Omental fat pad (tissue), 4 donors: ENCODE results near the gene TAAR8. TPM values are rescaled to one million over a fixed set of nuclear protein-coding genes. Genes with fewer than 3 reads are reported as not detected.

Source experiments
- ATAC-seq: fragments of 150-250 bp; one replicate; pipeline ENCODE4 v1.9.1; 2016; ENCODE audit warnings: mild to moderate bottlenecking, moderate library complexity; ENCODE audit not compliant: low FRiP score
- DNase-seq: peaks from one replicate; pipeline ENCODE4 v3.0.0-alpha.2; 2019; ENCODE audit warnings: low spot score
- CTCF ChIP-seq, 3 donors: fragments of 450-650 bp; IDR thresholded peaks; one replicate each; pipeline ENCODE4 v1.5.1; 2016 to 2017; ENCODE audit warnings: antibody characterized with exemption in 3 of 3, mild to moderate bottlenecking in 3 of 3, moderate library complexity in 2 of 3
- total RNA-seq, 4 donors: library from RNA; depleted of rRNA; stranded (reverse); fragments of >200 nt; gene quantifications; one replicate each; pipeline ENCODE4 v1.1.0, GENCODE V29; 2016

TAAR8 gene
- total RNA-seq, 4 donors from 2014 or later = not detected

GRCh38 chr6:132568611-132569010 is 16.1 kb downstream of the TAAR8 start:
- no peak for TF ChIP-seq CTCF (IDR thresholded peaks at IDR 0.05)
- no peak for DNase-seq
- ATAC-seq = no peak

- DNase-seq (no peak), ATAC-seq (no peak)
- no peak for TF ChIP-seq CTCF (IDR thresholded peaks at IDR 0.05)
Measured at GRCh38 chr6:132569170-132569569, 16.7 kb downstream of the TAAR8 start.

DNA sequence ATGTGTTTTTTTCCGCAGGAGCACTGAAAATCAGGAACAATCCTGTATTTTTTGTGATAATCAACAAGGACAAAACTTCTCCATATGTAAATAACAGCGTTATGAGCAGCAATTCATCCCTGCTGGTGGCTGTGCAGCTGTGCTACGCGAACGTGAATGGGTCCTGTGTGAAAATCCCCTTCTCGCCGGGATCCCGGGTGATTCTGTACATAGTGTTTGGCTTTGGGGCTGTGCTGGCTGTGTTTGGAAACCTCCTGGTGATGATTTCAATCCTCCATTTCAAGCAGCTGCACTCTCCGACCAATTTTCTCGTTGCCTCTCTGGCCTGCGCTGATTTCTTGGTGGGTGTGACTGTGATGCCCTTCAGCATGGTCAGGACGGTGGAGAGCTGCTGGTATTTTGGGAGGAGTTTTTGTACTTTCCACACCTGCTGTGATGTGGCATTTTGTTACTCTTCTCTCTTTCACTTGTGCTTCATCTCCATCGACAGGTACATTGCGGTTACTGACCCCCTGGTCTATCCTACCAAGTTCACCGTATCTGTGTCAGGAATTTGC is 17.8 kb downstream of the TAAR8 start, which contains the start of gene TAAR6:
Gene TAAR6, plus strand, starts transcription at position 102 of the 557 bp plus-strand sequence. Its CDS starts 0 bp downstream, at position 102.
- TF ChIP-seq CTCF (IDR thresholded peaks at IDR 0.05) = no peak
- ATAC-seq (no peak), DNase-seq (no peak)

- TF ChIP-seq CTCF (IDR thresholded peaks at IDR 0.05) = no peak
- ATAC-seq = no peak
- DNase-seq = no peak
Measured at GRCh38 chr6:132571774-132572173, 19.3 kb downstream of the TAAR8 start.

DNA sequence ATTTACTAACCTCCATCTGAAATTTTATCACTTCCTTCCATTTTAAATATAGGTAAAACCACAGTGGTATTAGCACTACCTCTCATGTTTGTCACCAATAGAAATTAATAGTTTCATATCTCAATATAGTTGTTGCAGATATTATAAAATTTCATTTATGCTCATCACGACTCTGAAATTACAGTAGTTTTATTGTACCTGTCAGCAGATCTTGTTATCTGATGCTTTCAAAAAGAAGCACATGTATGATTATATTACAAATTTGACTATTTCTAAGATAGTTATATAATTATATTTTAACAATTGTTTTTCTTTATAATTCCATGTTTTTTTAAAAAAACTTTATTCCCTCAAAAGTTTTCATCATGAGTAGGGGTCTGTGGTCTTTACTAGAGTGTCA is 32.2 kb downstream of the TAAR8 start:
- ATAC-seq (no peak), DNase-seq (no peak)
- TF ChIP-seq CTCF (IDR thresholded peaks at IDR 0.05) = no peak

DNA sequence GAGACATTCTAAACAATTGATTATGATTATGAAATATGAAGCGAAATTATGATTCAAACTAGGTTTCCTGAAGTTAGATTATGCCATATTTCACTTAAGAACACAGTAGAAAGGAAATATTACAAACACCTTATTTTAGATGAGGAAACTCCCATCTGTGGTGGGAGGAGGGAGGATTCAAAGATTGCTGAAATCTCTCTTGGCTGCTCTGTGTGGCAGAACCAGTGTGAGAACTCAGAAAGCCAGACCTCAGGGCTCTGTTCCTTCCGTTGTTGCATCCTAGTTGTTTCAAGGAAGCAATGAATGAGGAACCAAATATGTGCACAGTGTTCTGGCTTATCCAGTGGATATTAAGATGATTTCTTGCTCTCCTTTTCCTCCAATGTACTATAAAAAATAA is 35.0 kb downstream of the TAAR8 start:
- DNase-seq (no peak), ATAC-seq (no peak)
- no peak for TF ChIP-seq CTCF (IDR thresholded peaks at IDR 0.05)

GRCh38 chr6:132589454-132589853 is 37.0 kb downstream of the TAAR8 start, which contains the start of gene TAAR5:
TSS of gene TAAR5 (minus strand) at chr6:132589741. CDS start at chr6:132589686, 55 bp downstream.
- no peak for DNase-seq
- ATAC-seq = no peak
- TF ChIP-seq CTCF (IDR thresholded peaks at IDR 0.05) = no peak
